IMR-90 (cell line): ENCODE measurements around the gene CACNA1D. TPM values are rescaled to one million over a fixed set of nuclear protein-coding genes. Genes with fewer than 3 reads are reported as not detected.

Experiments
- ATAC-seq: fragments of 200-7000 bp; cut with Tn5 transposase; 2 replicates; pipeline ENCODE4 v1.9.1; 2020; ENCODE audit warnings: low read depth, mild to moderate bottlenecking, moderate library complexity
- BruUV-seq: library from RNA; stranded (reverse); fragments of 400-500 nt; replicated peaks from 2 replicates; lab custom pipeline; 2021; lab: Mats Ljungman, UMichigan
- CTCF ChIA-PET: fragments of 300-600 bp; formaldehyde crosslinking; extraction: SDS; loops from one replicate; lab custom pipeline; 2021; ENCODE audit warnings: antibody characterized with exemption; lab: Yijun Ruan, JAX
- POLR2A ChIA-PET: fragments of 300-600 bp; sonication (Branson Sonifier 250); formaldehyde crosslinking; loops from one replicate; lab custom pipeline; 2022; ENCODE audit warnings: antibody characterized with exemption; ENCODE audit not compliant: unreplicated experiment; lab: Charles Lee
- DNase-seq: peaks from one replicate; pipeline ENCODE4 v3.0.0; 2013
- H2AFZ ChIP-seq: replicated peaks from 2 replicates; pipeline ENCODE3; 2013; ENCODE audit warnings: low read length, mild to moderate bottlenecking; ENCODE audit not compliant: poor library complexity
- H2AK5ac ChIP-seq: 2 replicates; pipeline ENCODE4 v1.6.1; 2013; ENCODE audit warnings: low read depth, low read length, inconsistent platforms
- H2AK9ac ChIP-seq: replicated peaks from 2 replicates; pipeline ENCODE3; 2013; ENCODE audit warnings: mild to moderate bottlenecking, low read depth, low read length, moderate library complexity; ENCODE audit not compliant: poor library complexity
- H2BK120ac ChIP-seq: 2 replicates; pipeline ENCODE4 v1.6.1; 2013; ENCODE audit warnings: low read depth, low read length, inconsistent platforms
- H2BK15ac ChIP-seq: 3 replicates; pipeline ENCODE4 v1.6.1; 2013; ENCODE audit warnings: low read depth, low read length, inconsistent platforms
- H2BK20ac ChIP-seq: 2 replicates; pipeline ENCODE4 v1.6.1; 2013; ENCODE audit warnings: low read depth, mild to moderate bottlenecking, inconsistent platforms, low read length, moderate library complexity
- H2BK5ac ChIP-seq: 2 replicates; pipeline ENCODE4 v1.6.1; 2013; ENCODE audit warnings: mild to moderate bottlenecking, low read depth, low read length, inconsistent platforms; ENCODE audit not compliant: poor library complexity, severe bottlenecking
- H3K14ac ChIP-seq: replicated peaks from 2 replicates; pipeline ENCODE4 v1.6.1; 2013; ENCODE audit warnings: low read depth, low read length, inconsistent platforms
- H3K18ac ChIP-seq: 2 replicates; pipeline ENCODE4 v1.6.1; 2013; ENCODE audit warnings: low read depth, low read length, control low read depth
- H3K23ac ChIP-seq: 2 replicates; pipeline ENCODE4 v1.6.1; 2013; ENCODE audit warnings: low read depth, low read length, inconsistent platforms
- H3K27ac ChIP-seq: 2 replicates; pipeline ENCODE4 v1.5.1; 2013; ENCODE audit warnings: mild to moderate bottlenecking, control low read depth, low read length; ENCODE audit not compliant: insufficient read depth
- H3K27me3 ChIP-seq: 2 replicates; pipeline ENCODE4 v1.6.1; 2013; ENCODE audit warnings: low read length; ENCODE audit not compliant: control insufficient read depth, insufficient read depth
- H3K36me3 ChIP-seq: 2 replicates; pipeline ENCODE4 v1.6.1; 2013; ENCODE audit warnings: low read length, mixed read lengths; ENCODE audit not compliant: control insufficient read depth, insufficient read depth
- H3K4ac ChIP-seq: 2 replicates; pipeline ENCODE4 v1.6.1; 2013; ENCODE audit warnings: low read depth, low read length, inconsistent platforms
- H3K4me1 ChIP-seq: 2 replicates; pipeline ENCODE4 v1.6.1; 2013; ENCODE audit warnings: low read length, mixed read lengths; ENCODE audit not compliant: control insufficient read depth, insufficient read depth
- H3K4me2 ChIP-seq: 2 replicates; pipeline ENCODE4 v1.6.1; 2013; ENCODE audit warnings: low read depth, mild to moderate bottlenecking, control low read depth, low read length, moderate library complexity
- H3K4me3 ChIP-seq: 2 replicates; pipeline ENCODE4 v1.5.1; 2013; ENCODE audit warnings: low read depth, mild to moderate bottlenecking, control low read depth, low read length, moderate library complexity; ENCODE audit not compliant: insufficient read depth
- H3K56ac ChIP-seq: 2 replicates; pipeline ENCODE4 v1.6.1; 2013; ENCODE audit warnings: low read length, inconsistent platforms; ENCODE audit not compliant: insufficient read depth; ENCODE audit errors: extremely low read depth
- H3K79me1 ChIP-seq, 2 experiments: 2 replicates each; pipeline ENCODE4 v1.6.1; 2013; ENCODE audit warnings: low read length in 2 of 2, inconsistent platforms in 1 of 2, low read depth in 1 of 2
- H3K9ac ChIP-seq: 2 replicates; pipeline ENCODE4 v1.6.1; 2013; ENCODE audit warnings: low read depth, low read length, control low read depth
- H3K9me1 ChIP-seq: 2 replicates; pipeline ENCODE4 v1.6.1; 2013; ENCODE audit warnings: low read length, inconsistent platforms; ENCODE audit not compliant: insufficient read depth
- H3K9me3 ChIP-seq: 2 replicates; pipeline ENCODE4 v1.6.1; 2013; ENCODE audit warnings: low read length; ENCODE audit not compliant: control insufficient read depth, insufficient read depth
- H4K20me1 ChIP-seq: 2 replicates; pipeline ENCODE4 v1.6.1; 2013; ENCODE audit warnings: low read length, inconsistent platforms; ENCODE audit not compliant: insufficient read depth
- H4K5ac ChIP-seq: 2 replicates; pipeline ENCODE4 v1.6.1; 2013; ENCODE audit warnings: mild to moderate bottlenecking, low read depth, low read length, control low read depth
- H4K8ac ChIP-seq, 2 experiments: 2 replicates each; pipeline ENCODE4 v1.6.1; 2013; ENCODE audit warnings: low read depth in 2 of 2, low read length in 2 of 2, control low read depth in 1 of 2, inconsistent platforms in 1 of 2
- H4K91ac ChIP-seq: 2 replicates; pipeline ENCODE4 v1.6.1; 2013; ENCODE audit warnings: low read depth, low read length, inconsistent platforms; ENCODE audit not compliant: insufficient read depth
- BHLHE40 ChIP-seq: fragments of 150-350 bp; IDR thresholded peaks from 2 replicates; pipeline ENCODE4 v1.6.1; 2016; ENCODE audit warnings: mild to moderate bottlenecking, low read depth, low read length
- CEBPB ChIP-seq: IDR thresholded peaks from 2 replicates; pipeline ENCODE4 v1.6.1; 2012; ENCODE audit warnings: low read depth, low read length, improper control_type of control experiment
- CHD1 ChIP-seq: IDR thresholded peaks from 2 replicates; pipeline ENCODE4 v1.6.1; 2012; ENCODE audit warnings: low read depth, low read length, improper control_type of control experiment
- CTCF ChIP-seq: conservative IDR thresholded peaks from 2 replicates; pipeline ENCODE4 v1.5.1; 2012; ENCODE audit warnings: mild to moderate bottlenecking, low read depth, low read length, improper control_type of control experiment
- ELK1 ChIP-seq: fragments of 150-350 bp; IDR thresholded peaks from 2 replicates; pipeline ENCODE4 v1.6.1; 2016; ENCODE audit warnings: low read depth, mild to moderate bottlenecking, low read length, moderate library complexity, borderline replicate concordance
- FOS ChIP-seq: fragments of 150-350 bp; IDR thresholded peaks from 2 replicates; pipeline ENCODE4 v1.6.1; 2016; ENCODE audit warnings: low read depth, low read length
- MAFK ChIP-seq: IDR thresholded peaks from 2 replicates; pipeline ENCODE4 v1.6.1; 2012; ENCODE audit warnings: low read depth, low read length, improper control_type of control experiment
- MAZ ChIP-seq: IDR thresholded peaks from 2 replicates; pipeline ENCODE4 v1.6.1; 2012; ENCODE audit warnings: low read depth, mild to moderate bottlenecking, low read length, improper control_type of control experiment, moderate library complexity, borderline replicate concordance
- MXI1 ChIP-seq: IDR thresholded peaks from 2 replicates; pipeline ENCODE4 v1.6.1; 2012; ENCODE audit warnings: low read depth, mild to moderate bottlenecking, low read length, moderate library complexity, borderline replicate concordance
- NFE2L2 ChIP-seq: fragments of 150-350 bp; IDR thresholded peaks from 2 replicates; pipeline ENCODE4 v1.6.1; 2016; ENCODE audit warnings: low read depth, mild to moderate bottlenecking, low read length
- POLR2A ChIP-seq: IDR thresholded peaks from 2 replicates; pipeline ENCODE4 v1.6.1; 2012; ENCODE audit warnings: mild to moderate bottlenecking, low read depth, low read length
- RAD21 ChIP-seq: IDR thresholded peaks from 2 replicates; pipeline ENCODE4 v1.6.1; 2012; ENCODE audit warnings: low read length, improper control_type of control experiment
- RCOR1 ChIP-seq: IDR thresholded peaks from 2 replicates; pipeline ENCODE4 v1.6.1; 2012; ENCODE audit warnings: mild to moderate bottlenecking, low read length, improper control_type of control experiment; ENCODE audit not compliant: insufficient replicate concordance
- RFX5 ChIP-seq: IDR thresholded peaks from 2 replicates; pipeline ENCODE4 v1.8.0; 2012; ENCODE audit warnings: low read depth, mild to moderate bottlenecking, low read length, moderate library complexity
- SMC3 ChIP-seq: fragments of 150-350 bp; IDR thresholded peaks from 2 replicates; pipeline ENCODE4 v1.6.1; 2016; ENCODE audit warnings: low read depth, mild to moderate bottlenecking, antibody characterized with exemption, low read length, moderate library complexity
- WGBS, 2 experiments: methylation state at CpG; one replicate each; pipeline versions ENCODE4 v1.1.5 to v1.1.7; 2013; ENCODE audit warnings: missing lambda C conversion rate in 2 of 2; ENCODE audit not compliant: insufficient read length in 1 of 2; ENCODE audit errors: extremely low coverage in 2 of 2; 5-methylcytosine and 5-hydroxymethylcytosine counted together
- dilution Hi-C: fragments of 300-500 bp; cut with HindIII; formaldehyde crosslinking; loops from one replicate; pipeline ENCODE4 v1.14.3; 2018; ENCODE audit warnings: low sequenced_read_pairs; ENCODE audit not compliant: unreplicated experiment
- in situ Hi-C: fragments of 300-500 bp; cut with MboI; formaldehyde crosslinking; loops from 3 replicates; pipeline ENCODE4 v1.14.3; 2019; ENCODE audit warnings: low sequenced_read_pairs, inconsistent platforms, mixed read lengths
- intact Hi-C: fragments of 100-400 bp; cut with micrococcal nuclease; formaldehyde crosslinking; loops from 2 replicates; pipeline ENCODE4 v1.10.0; 2022
- polyA plus RNA-seq, 3 experiments: library from polyadenylated mRNA; depleted of rRNA; stranded (reverse); fragments of >200 nt; gene quantifications; 2 replicates each; pipeline ENCODE4 v1.2.3, GENCODE V29; 2012; ENCODE audit warnings: low replicate concordance in 1 of 3
- total RNA-seq: library from RNA; depleted of rRNA; stranded (reverse); fragments of >200 nt; gene quantifications from 2 replicates; pipeline ENCODE4 v1.2.3, GENCODE V29; 2012
- TF ChIP-seq, protein P1 (sequence below): fragments of 150-350 bp; IDR thresholded peaks from 2 replicates; pipeline ENCODE4 v1.6.1; 2017; ENCODE audit warnings: mild to moderate bottlenecking, antibody characterized with exemption, low read length, low read depth

Gene CACNA1D
- total and polyA plus RNA-seq, 2 of the 4 experiments (the other 2 are of a cell fraction), result 0.07 TPM; not detected in 1

- Histone ChIP-seq H2BK120ac (no peak overlapping the region), H3K56ac (no peak overlapping the region), H3K4me3 (no peak overlapping the region), H3K36me3 (no peaks in the 10 kb centered on the region), H3K18ac (no peak overlapping the region), H2BK20ac (no peak overlapping the region), H3K9me1 (no peaks in the 10 kb centered on the region), H3K79me1 (no peaks in the 10 kb centered on the region), H4K20me1 (no peaks in the 10 kb centered on the region), H4K91ac (no peak overlapping the region), H3K4me2 (no peak overlapping the region), H3K4ac (no peak overlapping the region), H4K5ac (no peak overlapping the region), H2AFZ (no peak overlapping the region), H2AK9ac (no peak overlapping the region), H3K27me3 (peaks cover 17% of the 10 kb centered on the region), H3K9me3 (no peaks in the 10 kb centered on the region), H2AK5ac (no peak overlapping the region), H3K9ac (no peak overlapping the region), H4K8ac (no peak overlapping the region), H2BK5ac (no peak overlapping the region), H3K14ac (no peak overlapping the region), H3K4me1 (no peaks in the 10 kb centered on the region), H3K27ac (no peak overlapping the region), H2BK15ac (no peak overlapping the region), H3K23ac (no peak overlapping the region)
- ATAC-seq, result no peak
- POLR2A ChIA-PET, result no interaction called here
- BruUV-seq, result no TSS peak
- TF ChIP-seq RFX5, result no peak
- TF ChIP-seq MXI1, result no peak
- TF ChIP-seq FOS, result no peak
- TF ChIP-seq MAFK, result no peak
- no peak for TF ChIP-seq CTCF
- no peak for TF ChIP-seq BHLHE40
- no peak for TF ChIP-seq MAZ
- TF ChIP-seq, protein P1, sequence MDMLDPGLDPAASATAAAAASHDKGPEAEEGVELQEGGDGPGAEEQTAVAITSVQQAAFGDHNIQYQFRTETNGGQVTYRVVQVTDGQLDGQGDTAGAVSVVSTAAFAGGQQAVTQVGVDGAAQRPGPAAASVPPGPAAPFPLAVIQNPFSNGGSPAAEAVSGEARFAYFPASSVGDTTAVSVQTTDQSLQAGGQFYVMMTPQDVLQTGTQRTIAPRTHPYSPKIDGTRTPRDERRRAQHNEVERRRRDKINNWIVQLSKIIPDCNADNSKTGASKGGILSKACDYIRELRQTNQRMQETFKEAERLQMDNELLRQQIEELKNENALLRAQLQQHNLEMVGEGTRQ, result no peak
- no peak for TF ChIP-seq CEBPB
- TF ChIP-seq ELK1, result no peak
- no peak for TF ChIP-seq RAD21
- TF ChIP-seq RCOR1, result no peak
- no peak for TF ChIP-seq CHD1
- TF ChIP-seq SMC3, result no peak
- TF ChIP-seq POLR2A, result no peak
- TF ChIP-seq NFE2L2, result no peak
- dilution Hi-C loops (no loop called here), in situ Hi-C loops (no loop called here), intact Hi-C loops (no loop called here)
- DNase-seq, result no peak
- CTCF ChIA-PET, result interaction anchor here (1.6 kb wide), 1 partner anchor 10 kb away, joined by 4 read pairs; no protein-coding TSS in a partner anchor
- WGBS, 2 experiments, result no CpG with 5 or more reads among the region's 5 CpGs
Observed at GRCh38 chr3:53790470-53790869, 296.1 kb downstream of the CACNA1D start.
